Activated naive CD4-positive, alpha-beta T cell treated with Interleukin-2 at 50 U/mL for 16 hours (primary cell): Measurements from ENCODE around the gene IL36B.

Experiments used
- DNase-seq: peaks from one replicate; pipeline ENCODE4 v3.0.0-alpha.2; 2020

Gene IL36B

GRCh38 chr2:113005030-113005509 lies 47.6 kb downstream of the IL36B start, which contains the start of gene IL36A:
TSS of gene IL36A (plus strand) at chr2:113005459. CDS start at chr2:113005872, 413 bp downstream.
- DNase-seq, result no peak

GRCh38 chr2:113002677-113003076 lies 50.0 kb downstream of the IL36B start:
- DNase-seq, result no peak

GRCh38 chr2:113000436-113000835 lies 52.2 kb downstream of the IL36B start:
- DNase-seq, result no peak

- no peak for DNase-seq
Measured at GRCh38 chr2:112997151-112997550, 55.5 kb downstream of the IL36B start.

GRCh38 chr2:112996635-112997034 lies 56.0 kb downstream of the IL36B start:
- peak; percentile 57 for DNase-seq

- peak; percentile 11 for DNase-seq
Measured at GRCh38 chr2:112995346-112995920, 57.2 kb downstream of the IL36B start.

- DNase-seq, result no peak
Measured at GRCh38 chr2:112994648-112995047, 58.0 kb downstream of the IL36B start.

- no peak for DNase-seq
Measured at GRCh38 chr2:112993831-112994230, 58.8 kb downstream of the IL36B start.

GRCh38 chr2:112989611-112990010 lies 63.1 kb downstream of the IL36B start:
- no peak for DNase-seq

- DNase-seq, result peak; percentile 8
Measured at GRCh38 chr2:112985090-112985489, 67.6 kb downstream of the IL36B start.

- DNase-seq, result no peak
Measured at GRCh38 chr2:112980537-112980936, 72.1 kb downstream of the IL36B start.

GRCh38 chr2:112979731-112980130 lies 72.9 kb downstream of the IL36B start:
- DNase-seq, result no peak

- DNase-seq, result no peak
Measured at GRCh38 chr2:112977559-112978056, 75.1 kb downstream of the IL36B start, which contains the start of gene IL36G. TSS of gene IL36G (plus strand) at chr2:112978006. CDS start at chr2:112978639, 633 bp downstream.
